ENCODE measurements around the gene RECQL. TPM values are rescaled to one million over a fixed set of nuclear protein-coding genes. Genes with fewer than 3 reads are reported as not detected.

RECQL gene
- total and polyA plus RNA-seq, 2 of the 4 experiments (the other 2 are of a cell fraction), result 29.4 to 67.0 TPM

DNA sequence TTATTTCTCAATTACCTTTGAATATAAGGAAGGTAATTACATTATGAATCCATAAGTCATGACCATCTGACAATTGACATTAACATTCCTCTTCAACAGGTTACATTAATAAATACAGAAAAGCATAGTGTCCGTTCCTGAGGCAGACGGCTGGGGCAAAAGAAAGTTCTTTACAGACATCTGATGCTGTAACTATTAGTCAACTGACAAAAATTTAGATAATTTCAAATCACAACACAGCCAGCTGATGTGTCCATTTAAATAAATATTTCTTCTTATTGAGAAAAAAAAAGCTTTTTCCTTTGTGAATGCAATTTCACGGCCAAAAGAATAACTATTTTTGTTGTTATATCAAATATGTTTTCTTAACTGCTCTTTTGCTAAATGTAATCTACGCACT, 73.2 kb downstream of the RECQL start:
- H3K18ac ChIP-seq (ENCODE audit: low read depth, low read length), result no peak overlapping the region
- ChIA-PET POLR2A (ENCODE audit: unreplicated experiment) (interaction anchor here (1.1 kb wide), 1 partner anchor 9 kb away, joined by 4 read pairs; the partner anchor contains the start of gene PYROXD1), CTCF (no interaction called here)
- peak overlapping the region; percentile 31; the same call in 1 of the 2 replicates for H3K4me2 ChIP-seq (ENCODE audit: low read depth, low read length)
- H3K27ac ChIP-seq (ENCODE audit: insufficient read depth, low read length), result no peak overlapping the region
- BruUV-seq (replicated peaks), result no TSS peak
- no peaks in the 10 kb centered on the region for H3K36me3 ChIP-seq (ENCODE audit: control insufficient read depth, insufficient read depth, low read length)
- no peak overlapping the region for H2BK120ac ChIP-seq (ENCODE audit: low read depth, low read length)
- no CpG with 5 or more reads among the region's 4 CpGs for WGBS, 2 experiments (ENCODE audit: extremely low coverage in 2 of 2, insufficient read length in 1 of 2)
- no peaks in the 10 kb centered on the region for H3K79me1 ChIP-seq (ENCODE audit: low read depth in 1 of 2, low read length in 2 of 2)
- peak; percentile 77 for ATAC-seq (ENCODE audit: low read depth)
- H3K27me3 ChIP-seq (ENCODE audit: control insufficient read depth, insufficient read depth, low read length), result peaks cover 4% of the 10 kb centered on the region
- H2BK5ac ChIP-seq (ENCODE audit: low read depth, low read length, poor library complexity, severe bottlenecking), result no peak overlapping the region
- no peak overlapping the region for H2BK15ac ChIP-seq (ENCODE audit: low read depth, low read length)
- no peak overlapping the region for H4K91ac ChIP-seq (ENCODE audit: insufficient read depth, low read depth, low read length)
- H4K20me1 ChIP-seq (ENCODE audit: insufficient read depth, low read length), result no peaks in the 10 kb centered on the region
- no peaks in the 10 kb centered on the region for H3K4me1 ChIP-seq (ENCODE audit: control insufficient read depth, insufficient read depth, low read length)
- H3K23ac ChIP-seq (ENCODE audit: low read depth, low read length), result no peak overlapping the region
- H2BK20ac ChIP-seq (ENCODE audit: low read depth, low read length), result no peak overlapping the region
- no peak overlapping the region for H3K4me3 ChIP-seq (ENCODE audit: insufficient read depth, low read depth, low read length)
- no peak overlapping the region for H2AFZ ChIP-seq (replicated peaks; ENCODE audit: low read length, poor library complexity)
- H4K5ac ChIP-seq (ENCODE audit: low read depth, low read length), result no peak overlapping the region
- H3K56ac ChIP-seq (ENCODE audit: extremely low read depth, insufficient read depth, low read length), result no peak overlapping the region
- no peak overlapping the region for H2AK5ac ChIP-seq (ENCODE audit: low read depth, low read length)
- peak; percentile 45 for DNase-seq
- no peak overlapping the region for H3K14ac ChIP-seq (replicated peaks; ENCODE audit: low read depth, low read length)
- no peak overlapping the region for H3K9ac ChIP-seq (ENCODE audit: low read depth, low read length)
- no peak for TF ChIP-seq MXI1 (IDR thresholded peaks at IDR 0.05; ENCODE audit: borderline replicate concordance, low read depth, low read length)
- TF ChIP-seq CHD1 (IDR thresholded peaks at IDR 0.05; ENCODE audit: low read depth, low read length), result no peak
- no peak for TF ChIP-seq RAD21 (IDR thresholded peaks at IDR 0.05; ENCODE audit: low read length)
- TF ChIP-seq MAFK (IDR thresholded peaks at IDR 0.05; ENCODE audit: low read depth, low read length), result no peak
- TF ChIP-seq FOS (IDR thresholded peaks at IDR 0.05; ENCODE audit: low read depth, low read length), result no peak
- TF ChIP-seq, protein P1, sequence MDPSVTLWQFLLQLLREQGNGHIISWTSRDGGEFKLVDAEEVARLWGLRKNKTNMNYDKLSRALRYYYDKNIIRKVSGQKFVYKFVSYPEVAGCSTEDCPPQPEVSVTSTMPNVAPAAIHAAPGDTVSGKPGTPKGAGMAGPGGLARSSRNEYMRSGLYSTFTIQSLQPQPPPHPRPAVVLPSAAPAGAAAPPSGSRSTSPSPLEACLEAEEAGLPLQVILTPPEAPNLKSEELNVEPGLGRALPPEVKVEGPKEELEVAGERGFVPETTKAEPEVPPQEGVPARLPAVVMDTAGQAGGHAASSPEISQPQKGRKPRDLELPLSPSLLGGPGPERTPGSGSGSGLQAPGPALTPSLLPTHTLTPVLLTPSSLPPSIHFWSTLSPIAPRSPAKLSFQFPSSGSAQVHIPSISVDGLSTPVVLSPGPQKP (IDR thresholded peaks at IDR 0.05; ENCODE audit: borderline replicate concordance, low read depth, low read length), result no peak
- no peak for TF ChIP-seq RCOR1 (IDR thresholded peaks at IDR 0.05; ENCODE audit: insufficient replicate concordance, low read length)
- TF ChIP-seq, protein P2, sequence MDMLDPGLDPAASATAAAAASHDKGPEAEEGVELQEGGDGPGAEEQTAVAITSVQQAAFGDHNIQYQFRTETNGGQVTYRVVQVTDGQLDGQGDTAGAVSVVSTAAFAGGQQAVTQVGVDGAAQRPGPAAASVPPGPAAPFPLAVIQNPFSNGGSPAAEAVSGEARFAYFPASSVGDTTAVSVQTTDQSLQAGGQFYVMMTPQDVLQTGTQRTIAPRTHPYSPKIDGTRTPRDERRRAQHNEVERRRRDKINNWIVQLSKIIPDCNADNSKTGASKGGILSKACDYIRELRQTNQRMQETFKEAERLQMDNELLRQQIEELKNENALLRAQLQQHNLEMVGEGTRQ (IDR thresholded peaks at IDR 0.05; ENCODE audit: low read depth, low read length), result no peak
- no peak for TF ChIP-seq RFX5 (IDR thresholded peaks at IDR 0.05; ENCODE audit: low read depth, low read length)
- no peak for TF ChIP-seq SMC3 (IDR thresholded peaks at IDR 0.05; ENCODE audit: low read depth, low read length)
- TF ChIP-seq, protein P3, sequence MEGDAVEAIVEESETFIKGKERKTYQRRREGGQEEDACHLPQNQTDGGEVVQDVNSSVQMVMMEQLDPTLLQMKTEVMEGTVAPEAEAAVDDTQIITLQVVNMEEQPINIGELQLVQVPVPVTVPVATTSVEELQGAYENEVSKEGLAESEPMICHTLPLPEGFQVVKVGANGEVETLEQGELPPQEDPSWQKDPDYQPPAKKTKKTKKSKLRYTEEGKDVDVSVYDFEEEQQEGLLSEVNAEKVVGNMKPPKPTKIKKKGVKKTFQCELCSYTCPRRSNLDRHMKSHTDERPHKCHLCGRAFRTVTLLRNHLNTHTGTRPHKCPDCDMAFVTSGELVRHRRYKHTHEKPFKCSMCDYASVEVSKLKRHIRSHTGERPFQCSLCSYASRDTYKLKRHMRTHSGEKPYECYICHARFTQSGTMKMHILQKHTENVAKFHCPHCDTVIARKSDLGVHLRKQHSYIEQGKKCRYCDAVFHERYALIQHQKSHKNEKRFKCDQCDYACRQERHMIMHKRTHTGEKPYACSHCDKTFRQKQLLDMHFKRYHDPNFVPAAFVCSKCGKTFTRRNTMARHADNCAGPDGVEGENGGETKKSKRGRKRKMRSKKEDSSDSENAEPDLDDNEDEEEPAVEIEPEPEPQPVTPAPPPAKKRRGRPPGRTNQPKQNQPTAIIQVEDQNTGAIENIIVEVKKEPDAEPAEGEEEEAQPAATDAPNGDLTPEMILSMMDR (conservative IDR thresholded peaks at IDR 0.05; ENCODE audit: low read depth, low read length), result no peak
- no peak overlapping the region for H2AK9ac ChIP-seq (replicated peaks; ENCODE audit: low read depth, low read length, poor library complexity)
- in situ Hi-C loops (cut with MboI; ENCODE audit: low sequenced_read_pairs) (loop anchor here (25.0 kb wide), 1 partner anchor 791 kb away; no protein-coding TSS in a partner anchor), dilution Hi-C loops (cut with HindIII; ENCODE audit: low sequenced_read_pairs, unreplicated experiment) (no loop called here), intact Hi-C loops (cut with micrococcal nuclease) (no loop called here)
- H3K4ac ChIP-seq (ENCODE audit: low read depth, low read length), result no peak overlapping the region
- H3K9me1 ChIP-seq (ENCODE audit: insufficient read depth, low read length), result no peaks in the 10 kb centered on the region
- H4K8ac ChIP-seq (ENCODE audit: low read depth in 2 of 2, low read length in 2 of 2), result no peak overlapping the region
- no peaks in the 10 kb centered on the region for H3K9me3 ChIP-seq (ENCODE audit: control insufficient read depth, insufficient read depth, low read length)
